ENCODE data around the gene CD37.
A peak's percentile ranks its signal among the peaks of the same experiment; 100 is the strongest.
"Not testable (repeated sequence)": the region's sequence is repeated elsewhere in the genome, so short reads cannot be mapped to it uniquely, and the experiment has no call there.

Gene CD37

GRCh38 chr19:49362929-49363267 is 27.7 kb downstream of the CD37 start:
- Mint-ChIP-seq H3K27ac (no peak overlapping the region), H3K27me3 (peaks cover 0 to 12% of the 10 kb centered on the region in 2 donors), H3K36me3 (ENCODE audit: insufficient read depth) (no peaks in the 10 kb centered on the region), H3K4me1 (ENCODE audit: low read depth in 2 of 2) (peaks cover 11% of the 10 kb centered on the region in 2 donors), H3K4me3 (no peak overlapping the region), H3K9me3 (no peaks in the 10 kb centered on the region)
- DNase-seq = peak in 1 of 3 experiments; percentile 23
- peak; percentile 10 for ATAC-seq (replicated peaks)

GRCh38 chr19:49363268-49364082 is 28.3 kb downstream of the CD37 start, which contains the start of gene DKKL1:
Gene DKKL1, plus strand, starts transcription at chr19:49363877. Its CDS starts 122 bp downstream, at chr19:49363999.
- Mint-ChIP-seq H3K27me3 (peaks cover 0 to 12% of the 10 kb centered on the region in 2 donors), H3K36me3 (ENCODE audit: insufficient read depth) (no peaks in the 10 kb centered on the region), H3K4me1 (ENCODE audit: low read depth in 2 of 2) (peaks cover 11% of the 10 kb centered on the region in 2 donors), H3K4me3 (no peak within 1 kb of the TSS), H3K9me3 (no peaks in the 10 kb centered on the region), H3K27ac (no peak within 1 kb of the TSS)
- DNase-seq (peak; percentile 51 to 71 (median 53)), ATAC-seq (replicated peaks) (peak; percentile 76)

- ATAC-seq (replicated peaks) (no peak), DNase-seq (no peak)
- H3K4me1 Mint-ChIP-seq (ENCODE audit: low read depth in 2 of 2) = peaks cover 11% of the 10 kb centered on the region in 2 donors
- H3K36me3 Mint-ChIP-seq (ENCODE audit: insufficient read depth) = no peaks in the 10 kb centered on the region
- peaks cover 1 to 12% of the 10 kb centered on the region in 2 donors for H3K27me3 Mint-ChIP-seq
- H3K4me3 Mint-ChIP-seq = no peak overlapping the region
- H3K9me3 Mint-ChIP-seq = peaks cover 0 to under 1% of the 10 kb centered on the region in 2 donors
- H3K27ac Mint-ChIP-seq = no peak overlapping the region
These were observed 29.0 kb downstream of the CD37 start for GRCh38 chr19:49364083-49364737.

- H3K4me1 Mint-ChIP-seq (ENCODE audit: low read depth in 2 of 2) = peaks cover 2 to 8% of the 10 kb centered on the region in 2 donors
- H3K27me3 Mint-ChIP-seq = peaks cover 12 to 14% of the 10 kb centered on the region in 2 donors
- ATAC-seq (replicated peaks) (no peak), DNase-seq (no peak)
- H3K27ac Mint-ChIP-seq = no peak overlapping the region
- H3K36me3 Mint-ChIP-seq (ENCODE audit: insufficient read depth) = no peaks in the 10 kb centered on the region
- H3K4me3 Mint-ChIP-seq = no peak overlapping the region
- peaks cover 3 to 7% of the 10 kb centered on the region in 2 donors for H3K9me3 Mint-ChIP-seq
These were observed 30.9 kb downstream of the CD37 start for GRCh38 chr19:49366110-49366509.

- Mint-ChIP-seq H3K27ac (no peak overlapping the region), H3K4me3 (no peak overlapping the region), H3K36me3 (ENCODE audit: insufficient read depth) (no peaks in the 10 kb centered on the region), H3K27me3 (peaks cover 12 to 14% of the 10 kb centered on the region in 2 donors), H3K9me3 (peaks cover 3 to 7% of the 10 kb centered on the region in 2 donors), H3K4me1 (ENCODE audit: low read depth in 2 of 2) (no peaks in the 10 kb centered on the region)
- ATAC-seq (replicated peaks) (no peak), DNase-seq (no peak)
These were observed 33.6 kb downstream of the CD37 start for GRCh38 chr19:49368711-49369358.

GRCh38 chr19:49371184-49371583 is 36.0 kb downstream of the CD37 start:
- Mint-ChIP-seq H3K9me3 (peaks cover 3 to 7% of the 10 kb centered on the region in 2 donors), H3K36me3 (ENCODE audit: insufficient read depth) (no peaks in the 10 kb centered on the region), H3K4me1 (ENCODE audit: low read depth in 2 of 2) (no peaks in the 10 kb centered on the region), H3K27ac (no peak overlapping the region), H3K27me3 (peaks cover 10 to 29% of the 10 kb centered on the region in 2 donors), H3K4me3 (no peak overlapping the region)
- ATAC-seq (replicated peaks) (no peak), DNase-seq (no peak)

- not testable (repeated sequence) for H3K27ac Mint-ChIP-seq; ATAC-seq (replicated peaks); H3K9me3 Mint-ChIP-seq; DNase-seq; H3K4me3 Mint-ChIP-seq; H3K36me3 Mint-ChIP-seq (ENCODE audit: insufficient read depth); H3K4me1 Mint-ChIP-seq (ENCODE audit: low read depth in 2 of 2)
- peaks cover 14 to 41% of the 10 kb centered on the region in 2 donors for H3K27me3 Mint-ChIP-seq
These were observed 38.0 kb downstream of the CD37 start for GRCh38 chr19:49373174-49373573.

GRCh38 chr19:49374665-49375434 is 39.6 kb downstream of the CD37 start:
- H3K27ac Mint-ChIP-seq = no peak overlapping the region
- H3K27me3 Mint-ChIP-seq = peaks cover 14 to 34% of the 10 kb centered on the region in 2 donors
- no peak for DNase-seq
- ATAC-seq (replicated peaks) = no peak
- H3K4me1 Mint-ChIP-seq (ENCODE audit: low read depth in 2 of 2) = no peaks in the 10 kb centered on the region
- peaks cover 0 to under 1% of the 10 kb centered on the region in 2 donors for H3K9me3 Mint-ChIP-seq
- no peaks in the 10 kb centered on the region for H3K36me3 Mint-ChIP-seq (ENCODE audit: insufficient read depth)
- no peak overlapping the region for H3K4me3 Mint-ChIP-seq

GRCh38 chr19:49378512-49378911 is 43.3 kb downstream of the CD37 start:
- no peak for DNase-seq
- no peak for ATAC-seq (replicated peaks)
- Mint-ChIP-seq H3K27ac (no peak overlapping the region), H3K27me3 (peaks cover 14 to 46% of the 10 kb centered on the region in 2 donors), H3K4me1 (ENCODE audit: low read depth in 2 of 2) (no peaks in the 10 kb centered on the region), H3K4me3 (no peak overlapping the region), H3K36me3 (ENCODE audit: insufficient read depth) (no peaks in the 10 kb centered on the region), H3K9me3 (no peaks in the 10 kb centered on the region)

- Mint-ChIP-seq H3K27ac (no peak overlapping the region), H3K4me1 (ENCODE audit: low read depth in 2 of 2) (no peaks in the 10 kb centered on the region), H3K27me3 (peaks cover 12 to 42% of the 10 kb centered on the region in 2 donors), H3K4me3 (no peak overlapping the region), H3K36me3 (ENCODE audit: insufficient read depth) (no peaks in the 10 kb centered on the region), H3K9me3 (no peaks in the 10 kb centered on the region)
- DNase-seq (no peak), ATAC-seq (replicated peaks) (no peak)
These were observed 45.2 kb downstream of the CD37 start for GRCh38 chr19:49380391-49380790.

- H3K4me3 Mint-ChIP-seq = no peak overlapping the region
- ATAC-seq (replicated peaks) (no peak), DNase-seq (no peak)
- H3K27ac Mint-ChIP-seq = no peak overlapping the region
- H3K27me3 Mint-ChIP-seq = peaks cover 0 to 23% of the 10 kb centered on the region in 2 donors
- peaks cover 4% of the 10 kb centered on the region for H3K36me3 Mint-ChIP-seq (ENCODE audit: insufficient read depth)
- H3K9me3 Mint-ChIP-seq = no peaks in the 10 kb centered on the region
- H3K4me1 Mint-ChIP-seq (ENCODE audit: low read depth in 2 of 2) = no peaks in the 10 kb centered on the region
These were observed 47.4 kb downstream of the CD37 start for GRCh38 chr19:49382639-49383038.

- Mint-ChIP-seq H3K36me3 (ENCODE audit: insufficient read depth) (peaks cover 8% of the 10 kb centered on the region), H3K27me3 (peaks cover 0 to 23% of the 10 kb centered on the region in 2 donors), H3K4me1 (ENCODE audit: low read depth in 2 of 2) (peaks cover 0 to 2% of the 10 kb centered on the region in 2 donors), H3K27ac (no peak overlapping the region), H3K9me3 (no peaks in the 10 kb centered on the region), H3K4me3 (no peak overlapping the region)
- DNase-seq (no peak), ATAC-seq (replicated peaks) (no peak)
These were observed 48.4 kb downstream of the CD37 start for GRCh38 chr19:49383599-49383998.

GRCh38 chr19:49387936-49388372 is 52.7 kb downstream of the CD37 start, which contains the start of gene KASH5:
Gene KASH5, plus strand, starts transcription at chr19:49388249. Its CDS starts 2,635 bp downstream, at chr19:49390884.
- peak; percentile 42 for ATAC-seq (replicated peaks)
- H3K4me3 Mint-ChIP-seq = peak within 1 kb of the TSS; percentile 46 to 49
- peaks cover 8 to 14% of the 10 kb centered on the region in 2 donors for H3K4me1 Mint-ChIP-seq (ENCODE audit: low read depth in 2 of 2)
- H3K27me3 Mint-ChIP-seq = peaks cover 0 to 7% of the 10 kb centered on the region in 2 donors
- DNase-seq = peak; percentile 58 to 77 (median 58)
- peak within 1 kb of the TSS in 1 of 2 donors; percentile 56 for H3K27ac Mint-ChIP-seq
- no peaks in the 10 kb centered on the region for H3K9me3 Mint-ChIP-seq
- H3K36me3 Mint-ChIP-seq (ENCODE audit: insufficient read depth) = peaks cover 14% of the 10 kb centered on the region

Measured in effector memory CD8-positive, alpha-beta T cell (primary cell).